GM12891 (cell line): ENCODE measurements around the gene RASGEF1C.

Source experiments
- DNase-seq: peaks from one replicate; pipeline ENCODE4 v3.0.0; 2011; ENCODE audit warnings: low spot score; ENCODE audit not compliant: insufficient read length
- FAIRE-seq: peaks from 2 replicates; lab custom pipeline; 2011; peaks lifted over from hg19 to GRCh38; lab: Jason Lieb, UNC
- PAX5 ChIP-seq: IDR thresholded peaks from 2 replicates; pipeline ENCODE4 v1.6.1; 2011; ENCODE audit warnings: low read length, moderate library complexity, mild to moderate bottlenecking; ENCODE audit not compliant: insufficient read depth, severe bottlenecking
- POLR2A ChIP-seq: IDR thresholded peaks from 2 replicates; pipeline ENCODE4 v1.6.1; 2011; ENCODE audit warnings: low read depth, low read length, control low read depth
- POLR2AphosphoS5 ChIP-seq: IDR thresholded peaks from 2 replicates; pipeline ENCODE4 v1.6.1; 2011; ENCODE audit warnings: low read depth, low read length, control low read depth
- POU2F2 ChIP-seq: IDR thresholded peaks from 2 replicates; pipeline ENCODE4 v1.6.1; 2011; ENCODE audit warnings: low read depth, mild to moderate bottlenecking, control low read depth, low read length, moderate library complexity
- SPI1 ChIP-seq: IDR thresholded peaks from 2 replicates; pipeline ENCODE4 v1.6.1; 2011; ENCODE audit warnings: low read depth, low read length, control low read depth
- TAF1 ChIP-seq: IDR thresholded peaks from 2 replicates; pipeline ENCODE4 v1.6.1; 2011; ENCODE audit warnings: low read depth, low read length, control low read depth

RASGEF1C gene

DNA sequence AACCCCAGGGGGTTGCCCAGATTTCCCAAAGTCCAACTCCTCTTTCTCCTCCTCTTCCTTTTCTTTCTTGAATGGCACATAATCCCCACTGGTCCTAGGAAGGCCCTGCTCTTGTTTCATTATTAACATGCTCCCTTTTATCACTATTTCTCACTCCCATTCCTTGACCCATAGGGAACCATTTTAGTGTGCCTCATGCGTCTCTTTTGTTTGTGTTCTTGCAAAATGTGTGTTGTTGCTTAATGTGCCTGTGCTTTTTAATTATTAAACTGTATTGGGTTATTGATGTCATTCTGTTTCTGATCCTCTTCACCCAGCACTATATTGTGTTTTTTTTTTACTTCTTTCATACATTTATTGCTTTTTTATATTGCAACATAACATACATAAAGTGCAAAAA is 133.3 kb downstream of the RASGEF1C start:
- FAIRE-seq (no peak), DNase-seq (no peak)
- TF ChIP-seq POLR2AphosphoS5, result no peak
- no peak for TF ChIP-seq POLR2A
- no peak for TF ChIP-seq PAX5
- no peak for TF ChIP-seq SPI1
- TF ChIP-seq TAF1, result no peak
- no peak for TF ChIP-seq POU2F2

DNA sequence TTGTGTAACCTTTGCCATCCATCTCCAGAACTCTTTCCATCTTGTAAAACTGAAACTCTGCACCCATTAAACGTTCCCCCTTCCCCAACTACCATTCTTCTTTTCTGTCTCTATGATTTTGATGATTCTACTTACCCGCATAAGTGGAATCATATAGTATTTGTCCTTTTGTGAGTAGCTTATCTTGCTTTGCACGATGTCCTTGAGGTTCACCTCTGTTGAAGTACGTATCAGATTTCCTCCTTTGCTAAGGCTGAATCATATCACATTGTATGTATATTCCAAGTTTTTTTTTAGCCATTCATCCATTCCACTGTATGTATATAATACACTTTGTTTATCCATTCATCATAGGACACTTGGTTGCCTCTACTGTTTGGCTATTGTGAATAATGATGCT is 134.5 kb downstream of the RASGEF1C start:
- FAIRE-seq (no peak), DNase-seq (no peak)
- TF ChIP-seq POLR2A (no peak), SPI1 (no peak), POU2F2 (no peak), PAX5 (no peak), TAF1 (no peak), POLR2AphosphoS5 (no peak)

DNA sequence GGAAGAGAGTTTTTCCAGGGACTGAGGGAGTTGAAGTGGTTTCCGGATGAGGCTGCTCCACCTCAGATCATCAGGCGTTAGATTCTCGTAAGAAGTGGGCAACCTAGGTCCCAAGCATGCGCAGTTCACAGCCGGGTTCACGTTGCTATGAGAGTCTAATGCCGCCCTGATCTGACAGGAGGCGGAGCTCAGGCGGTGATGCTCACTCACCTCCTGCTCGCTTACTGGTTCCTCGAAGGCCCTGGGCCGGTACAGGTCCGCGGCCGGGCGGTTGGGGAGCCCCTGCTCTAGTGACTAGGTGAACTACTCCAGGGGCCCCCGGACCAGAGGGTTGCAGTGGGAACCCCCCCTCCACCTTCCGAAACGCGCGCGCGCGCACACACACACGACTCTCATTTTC is 136.5 kb downstream of the RASGEF1C start:
- FAIRE-seq (no peak), DNase-seq (no peak)
- no peak for TF ChIP-seq PAX5
- TF ChIP-seq SPI1, result no peak
- no peak for TF ChIP-seq TAF1
- TF ChIP-seq POU2F2, result no peak
- no peak for TF ChIP-seq POLR2A
- TF ChIP-seq POLR2AphosphoS5, result no peak

DNA sequence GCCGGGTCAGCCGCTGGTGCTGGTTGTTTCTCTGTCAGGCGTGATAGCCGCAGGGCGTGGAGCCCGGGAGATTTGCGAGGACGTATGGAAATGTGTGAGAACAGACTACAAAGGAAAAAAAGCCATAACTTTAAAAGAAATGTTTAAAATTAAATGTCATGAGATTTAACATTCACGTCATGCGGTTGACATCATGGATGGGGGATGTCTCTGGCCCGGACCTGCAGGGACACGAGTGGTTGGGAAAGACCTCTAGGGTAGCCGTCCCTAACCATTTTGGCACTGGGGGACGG is 136.8 kb downstream of the RASGEF1C start:
- TF ChIP-seq PAX5 (no peak), POU2F2 (no peak), POLR2A (no peak), POLR2AphosphoS5 (no peak), TAF1 (no peak), SPI1 (no peak)
- DNase-seq (no peak), FAIRE-seq (no peak)

DNA sequence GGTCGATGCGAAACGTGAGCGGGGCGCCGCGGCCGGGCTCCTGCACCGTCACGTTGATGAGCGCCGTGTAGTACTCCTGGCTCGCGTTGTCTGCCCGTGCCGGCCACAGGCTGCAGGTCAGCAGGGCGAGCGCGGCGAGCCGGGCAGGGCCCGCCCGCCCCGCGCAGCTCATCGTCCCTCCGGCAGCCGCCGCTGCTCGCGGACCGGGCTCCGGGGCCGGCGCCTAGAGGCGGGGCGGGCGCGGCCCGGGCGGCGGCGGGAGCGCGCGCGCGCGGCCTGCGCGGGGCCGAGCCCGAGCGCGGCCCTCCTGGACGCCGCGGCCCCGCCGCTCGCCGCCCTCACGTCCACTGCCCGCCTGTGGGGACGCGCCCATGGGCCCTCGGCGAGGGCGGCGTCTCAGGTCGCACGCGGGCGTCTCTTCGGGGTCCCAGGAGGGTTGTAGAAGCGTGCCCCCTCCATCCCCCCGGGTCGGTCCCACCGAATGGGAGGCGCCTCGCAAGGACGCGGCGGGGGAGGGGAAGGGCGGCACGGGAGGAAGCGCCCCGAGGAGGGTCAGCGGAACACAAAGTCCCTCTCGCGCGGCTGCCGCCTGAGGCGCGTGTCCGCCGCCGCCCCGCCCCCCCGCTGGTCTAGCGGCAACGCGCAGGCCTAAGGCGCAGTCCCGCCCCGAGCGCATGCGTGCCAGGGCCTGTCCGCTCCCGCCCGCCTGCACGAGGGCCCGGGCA is 137.3 kb downstream of the RASGEF1C start, which contains the start of gene RNF130:
Gene RNF130, minus strand, starts transcription at position 229 of the 725 bp plus-strand sequence. Its CDS starts 57 bp downstream, at position 172.
- FAIRE-seq, result no peak
- no peak for TF ChIP-seq TAF1
- TF ChIP-seq POLR2A, result no peak
- no peak for TF ChIP-seq POLR2AphosphoS5
- no peak for TF ChIP-seq PAX5
- TF ChIP-seq SPI1, result no peak
- TF ChIP-seq POU2F2, result no peak
- DNase-seq, result peak; percentile 54

DNA sequence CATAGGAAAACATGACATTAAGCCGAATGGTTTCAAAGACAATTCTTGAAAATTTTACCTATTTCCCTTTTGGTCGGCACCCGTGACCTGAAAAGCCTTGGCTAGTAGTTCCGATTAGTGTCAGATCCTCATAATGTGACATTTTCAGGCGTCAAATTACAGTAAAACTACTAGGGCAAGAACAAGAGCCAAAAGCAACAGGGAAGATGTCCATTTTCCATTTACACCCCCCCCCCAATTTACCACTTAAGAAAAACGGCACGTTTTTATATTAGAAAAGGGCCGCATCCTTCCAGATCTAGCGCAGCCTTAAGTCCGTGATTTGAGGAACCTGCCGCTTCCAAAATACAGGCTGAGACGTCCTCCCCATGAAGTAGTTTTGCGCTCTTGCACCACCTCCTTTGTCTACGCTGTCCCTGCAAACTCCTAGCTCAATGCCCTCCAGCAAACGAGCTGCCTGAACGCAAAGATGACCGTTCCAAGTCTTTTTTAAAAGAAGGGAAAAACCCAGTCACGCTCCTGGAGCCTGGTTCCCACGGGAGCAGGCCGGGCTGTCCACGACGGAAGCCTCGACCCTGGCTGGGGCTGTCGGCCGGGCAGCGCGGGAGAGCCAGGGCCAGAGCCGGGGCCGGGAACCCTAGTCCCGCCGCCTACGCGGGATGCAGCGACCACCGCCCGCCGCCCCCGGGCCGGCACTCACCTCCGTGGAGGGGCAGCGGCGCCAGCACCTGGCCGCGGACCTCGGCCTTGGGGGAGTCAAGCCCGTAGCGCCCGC is 138.1 kb downstream of the RASGEF1C start:
- FAIRE-seq, result no peak
- no peak for DNase-seq
- no peak for TF ChIP-seq PAX5
- no peak for TF ChIP-seq POLR2AphosphoS5
- no peak for TF ChIP-seq POU2F2
- no peak for TF ChIP-seq POLR2A
- TF ChIP-seq SPI1, result no peak
- TF ChIP-seq TAF1, result no peak

DNA sequence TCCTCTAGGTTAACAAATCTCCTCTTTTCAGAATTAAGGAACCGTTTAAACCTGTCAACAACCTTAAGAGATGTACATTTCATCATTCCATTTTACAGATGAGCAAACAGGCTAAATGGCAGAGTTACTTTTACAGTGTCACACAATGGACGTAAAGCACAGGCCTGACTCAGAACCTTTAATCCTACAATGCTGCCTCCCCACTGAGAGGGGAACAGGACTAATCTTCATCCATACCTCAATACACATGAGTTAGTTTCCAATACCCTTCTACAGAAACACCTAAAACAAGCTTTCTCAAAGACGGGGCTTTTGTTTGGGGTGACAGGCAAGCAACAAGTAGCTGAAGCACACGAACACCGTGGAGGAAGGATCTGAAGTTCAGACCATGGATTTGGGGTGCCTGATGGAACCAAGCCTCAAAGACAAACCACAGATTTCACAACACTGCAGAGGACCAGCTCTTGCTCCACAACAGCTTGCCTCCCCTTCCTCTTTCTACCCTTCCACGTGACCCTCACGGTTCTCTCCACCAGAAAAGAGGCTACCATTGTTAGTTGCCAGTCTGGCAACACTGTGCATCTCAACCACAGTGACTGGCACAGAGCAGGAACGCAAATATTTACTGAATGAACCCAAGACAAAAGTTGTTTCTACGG is 139.3 kb downstream of the RASGEF1C start:
- TF ChIP-seq TAF1 (no peak), POLR2AphosphoS5 (no peak), POLR2A (no peak), PAX5 (no peak), SPI1 (no peak), POU2F2 (no peak)
- DNase-seq, result no peak
- FAIRE-seq, result no peak

DNA sequence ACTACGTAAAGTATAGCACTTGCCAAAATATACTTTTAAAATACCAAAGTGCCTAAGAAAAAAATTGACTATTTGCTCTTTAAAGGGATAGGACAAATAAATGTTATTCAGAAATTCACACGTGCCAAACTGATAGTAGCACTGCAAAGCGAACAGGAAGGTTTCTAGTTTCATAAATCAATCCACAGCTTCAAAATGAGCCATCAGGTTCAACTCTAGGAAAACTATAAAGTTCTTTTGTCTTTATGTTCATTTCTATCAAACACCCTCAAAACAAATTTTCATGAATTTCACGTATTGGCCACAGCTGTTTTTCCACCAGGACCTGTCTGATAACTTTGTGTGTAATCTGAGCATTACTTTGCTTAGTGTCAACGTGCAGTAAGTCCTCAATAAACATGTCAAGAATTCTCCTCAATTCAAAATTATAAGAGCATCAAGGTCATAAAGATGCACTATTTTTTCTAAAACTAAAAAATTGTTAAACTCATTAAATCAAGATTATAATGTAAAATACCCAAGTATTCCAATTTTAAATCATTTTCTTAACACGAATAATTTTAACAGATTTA is 140.4 kb downstream of the RASGEF1C start:
- DNase-seq (no peak), FAIRE-seq (no peak)
- TF ChIP-seq POU2F2 (no peak), TAF1 (no peak), PAX5 (no peak), SPI1 (no peak), POLR2A (no peak), POLR2AphosphoS5 (no peak)

DNA sequence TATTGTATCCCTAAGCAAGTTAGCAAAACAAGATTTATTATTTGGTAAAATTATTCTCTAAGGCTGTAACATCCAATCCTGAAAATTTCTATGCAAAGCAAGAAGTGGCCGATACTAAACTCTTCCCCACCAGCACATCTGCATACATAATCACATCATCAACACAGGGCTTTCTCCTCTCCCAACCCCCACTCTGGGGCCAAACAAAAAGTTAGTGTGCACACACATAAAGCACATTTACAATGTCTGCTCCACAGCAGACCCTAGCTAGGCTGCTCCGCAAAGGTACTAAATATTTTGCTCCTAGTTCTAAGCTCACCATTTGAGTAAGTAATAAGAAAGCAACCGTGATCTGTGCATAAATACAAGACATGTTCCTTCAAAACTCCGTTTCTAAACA is 141.0 kb downstream of the RASGEF1C start:
- FAIRE-seq, result no peak
- TF ChIP-seq POU2F2 (no peak), POLR2AphosphoS5 (no peak), POLR2A (no peak), SPI1 (no peak), TAF1 (no peak), PAX5 (no peak)
- no peak for DNase-seq

DNA sequence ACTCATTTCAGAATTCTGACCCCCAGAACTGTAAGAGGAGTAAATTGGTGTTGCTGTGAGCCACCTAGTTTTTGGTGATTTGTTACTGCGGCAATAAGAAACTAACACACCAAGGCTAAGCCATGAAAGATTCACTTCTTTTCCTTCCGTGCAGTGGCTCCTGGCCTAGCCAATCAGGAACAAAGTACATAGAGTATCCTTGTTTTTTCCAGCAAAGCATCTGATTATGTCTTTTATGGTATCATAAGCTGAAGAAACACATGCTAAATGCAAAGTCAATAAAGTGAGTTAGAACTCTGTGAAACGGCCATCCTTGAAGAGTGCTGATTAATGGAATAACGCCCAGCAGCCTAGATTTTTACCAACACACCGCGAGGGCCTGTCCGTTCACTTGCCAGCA is 148.8 kb downstream of the RASGEF1C start:
- DNase-seq, result no peak
- FAIRE-seq, result no peak
- TF ChIP-seq PAX5 (no peak), POLR2A (no peak), POLR2AphosphoS5 (no peak), TAF1 (no peak), POU2F2 (no peak), SPI1 (no peak)
